Smooth muscle cell (in vitro differentiated cells): ENCODE data around the gene BEAN1. TPM values are rescaled to one million over a fixed set of nuclear protein-coding genes. Genes with fewer than 3 reads are reported as not detected.

Experiments used
- DNase-seq: peaks from one replicate; lab custom pipeline; 2025; ENCODE audit not compliant: unreplicated experiment; lab: John Stamatoyannopoulos, UW
- H2AFZ ChIP-seq: fragments of 200-600 bp; sonication (generic); 2 replicates; pipeline ENCODE4 v1.6.0; 2016; ENCODE audit warnings: antibody characterized with exemption, low read depth, mild to moderate bottlenecking
- H3F3A ChIP-seq: fragments of 200-600 bp; sonication (generic); 2 replicates; pipeline ENCODE4 v1.6.0; 2017; ENCODE audit warnings: antibody characterized with exemption, low read depth
- H3K27ac ChIP-seq: fragments of 200-600 bp; sonication (generic); 2 replicates; pipeline ENCODE4 v1.5.1; 2016; ENCODE audit warnings: low read depth, mild to moderate bottlenecking
- H3K27me3 ChIP-seq: fragments of 200-600 bp; sonication (generic); 2 replicates; pipeline ENCODE4 v1.6.1; 2016; ENCODE audit warnings: low read depth, mild to moderate bottlenecking
- H3K36me3 ChIP-seq: fragments of 200-600 bp; sonication (generic); 2 replicates; pipeline ENCODE4 v1.5.1; 2016; ENCODE audit warnings: low read depth
- H3K4me1 ChIP-seq: fragments of 200-600 bp; sonication (generic); 2 replicates; pipeline ENCODE4 v1.5.1; 2016; ENCODE audit warnings: low read depth
- H3K4me2 ChIP-seq: fragments of 200-600 bp; sonication (generic); 2 replicates; pipeline ENCODE4 v1.6.0; 2016; ENCODE audit warnings: mild to moderate bottlenecking
- H3K4me3 ChIP-seq: fragments of 200-600 bp; sonication (generic); 2 replicates; pipeline ENCODE4 v1.5.1; 2016; ENCODE audit warnings: mild to moderate bottlenecking
- H3K79me2 ChIP-seq: fragments of 200-600 bp; sonication (generic); 2 replicates; pipeline ENCODE4 v1.6.0; 2016; ENCODE audit warnings: low read depth, mild to moderate bottlenecking
- H3K9ac ChIP-seq: fragments of 200-600 bp; sonication (generic); 2 replicates; pipeline ENCODE4 v1.6.0; 2016; ENCODE audit warnings: low read depth
- H3K9me3 ChIP-seq: fragments of 200-600 bp; sonication (generic); replicated peaks from 2 replicates; pipeline ENCODE4 v1.5.1; 2016; ENCODE audit warnings: low read depth
- H4K20me1 ChIP-seq: fragments of 200-600 bp; sonication (generic); 2 replicates; pipeline ENCODE4 v1.6.0; 2016; ENCODE audit warnings: low read depth
- CTCF ChIP-seq: fragments of 200-600 bp; sonication (generic); IDR thresholded peaks from 2 replicates; pipeline ENCODE4 v1.5.1; 2017; ENCODE audit warnings: borderline replicate concordance, mild to moderate bottlenecking, antibody characterized with exemption; ENCODE audit not compliant: insufficient read depth, poor library complexity, severe bottlenecking
- WGBS: methylation state at CpG from one replicate; pipeline ENCODE4 v1.1.7; 2016; ENCODE audit warnings: low lambda C conversion rate; 5-methylcytosine and 5-hydroxymethylcytosine counted together
- polyA plus RNA-seq: library from polyadenylated mRNA; unstranded; fragments of >200 nt; fragmentation: Nextera tagmentation; extraction: Ambion mirVana; gene quantifications from 2 replicates; pipeline ENCODE4 v1.2.1, GENCODE V29; 2016
- total RNA-seq: library from RNA; depleted of rRNA; stranded (reverse); fragments of >200 nt; gene quantifications from 2 replicates; pipeline ENCODE4 v1.2.3, GENCODE V29; 2014

Gene BEAN1
- total and polyA plus RNA-seq, 2 experiments from 2014 or later: 0.94 to 4.9 TPM

- H3K27ac ChIP-seq: no peak overlapping the region
- no peak overlapping the region for H3K4me3 ChIP-seq
- H3K27me3 ChIP-seq: peaks cover 6% of the 10 kb centered on the region
- DNase-seq: no peak
- H3K36me3 ChIP-seq: no peaks in the 10 kb centered on the region
- 87% methylated on average over 8 of the region's 8 CpGs for WGBS
- H4K20me1 ChIP-seq: no peaks in the 10 kb centered on the region
- no peak overlapping the region for H2AFZ ChIP-seq
- no peaks in the 10 kb centered on the region for H3K79me2 ChIP-seq
- no peak overlapping the region for H3K9ac ChIP-seq
- H3K9me3 ChIP-seq: no peaks in the 10 kb centered on the region
- no peak for TF ChIP-seq CTCF
- no peak overlapping the region for H3K4me2 ChIP-seq
- H3K4me1 ChIP-seq: no peaks in the 10 kb centered on the region
- peaks cover 4% of the 10 kb centered on the region for H3F3A ChIP-seq
Observed at GRCh38 chr16:66438536-66438935, 11.4 kb downstream of the BEAN1 start.

GRCh38 chr16:66439051-66439730 is 12.1 kb downstream of the BEAN1 start:
- H3K27ac ChIP-seq: no peak overlapping the region
- no peaks in the 10 kb centered on the region for H3K9me3 ChIP-seq
- no peaks in the 10 kb centered on the region for H3K79me2 ChIP-seq
- H4K20me1 ChIP-seq: no peaks in the 10 kb centered on the region
- H2AFZ ChIP-seq: no peak overlapping the region
- 87% methylated on average over 5 of the region's 5 CpGs for WGBS
- H3K9ac ChIP-seq: no peak overlapping the region
- peaks cover 6% of the 10 kb centered on the region for H3K27me3 ChIP-seq
- no peak overlapping the region for H3K4me2 ChIP-seq
- no peak for DNase-seq
- no peak overlapping the region for H3K4me3 ChIP-seq
- H3K4me1 ChIP-seq: no peaks in the 10 kb centered on the region
- no peaks in the 10 kb centered on the region for H3K36me3 ChIP-seq
- no peak for TF ChIP-seq CTCF
- H3F3A ChIP-seq: peaks cover 4% of the 10 kb centered on the region

- Histone ChIP-seq H2AFZ (no peak overlapping the region), H3K27me3 (peaks cover 6% of the 10 kb centered on the region), H3K9ac (no peak overlapping the region), H3K4me3 (no peak overlapping the region), H3K4me1 (no peaks in the 10 kb centered on the region), H3K9me3 (no peaks in the 10 kb centered on the region), H3F3A (no peaks in the 10 kb centered on the region), H3K4me2 (no peak overlapping the region), H3K79me2 (no peaks in the 10 kb centered on the region), H4K20me1 (no peaks in the 10 kb centered on the region), H3K27ac (no peak overlapping the region), H3K36me3 (no peaks in the 10 kb centered on the region)
- TF ChIP-seq CTCF: no peak
- DNase-seq: no peak
- WGBS: 95% methylated on average over 10 of the region's 10 CpGs
Observed at GRCh38 chr16:66440271-66440802, 13.2 kb downstream of the BEAN1 start.

- Histone ChIP-seq H2AFZ (no peak overlapping the region), H4K20me1 (no peaks in the 10 kb centered on the region), H3F3A (no peaks in the 10 kb centered on the region), H3K9me3 (no peaks in the 10 kb centered on the region), H3K27ac (no peak overlapping the region), H3K4me1 (no peaks in the 10 kb centered on the region), H3K79me2 (no peaks in the 10 kb centered on the region), H3K27me3 (peaks cover 6% of the 10 kb centered on the region), H3K4me2 (no peak overlapping the region), H3K36me3 (no peaks in the 10 kb centered on the region), H3K4me3 (no peak overlapping the region), H3K9ac (no peak overlapping the region)
- 93% methylated on average over 11 of the region's 11 CpGs for WGBS
- no peak for DNase-seq
- TF ChIP-seq CTCF: no peak
Observed at GRCh38 chr16:66440970-66441369, 13.9 kb downstream of the BEAN1 start.
